HG03439 (cell line): ENCODE measurements around the gene TRAF5.
A peak's percentile ranks its signal among the peaks of the same experiment; 100 is the strongest.
"Not testable (repeated sequence)": the region's sequence is repeated elsewhere in the genome, so short reads cannot be mapped to it uniquely, and the experiment has no call there.

Experiments used
- ATAC-seq: cut with Tn5 transposase; IDR thresholded peaks from one replicate; pipeline ENCODE4 v1.9.1; 2021; ENCODE audit warnings: mild to moderate bottlenecking, moderate library complexity; ENCODE audit not compliant: unreplicated experiment

The TRAF5 gene

GRCh38 chr1:211344152-211344618 lies 17.6 kb downstream of the TRAF5 start:
- ATAC-seq: no peak

GRCh38 chr1:211345719-211346118 lies 19.1 kb downstream of the TRAF5 start:
- no peak for ATAC-seq

- no peak for ATAC-seq
Observed at GRCh38 chr1:211347077-211347844, 20.6 kb downstream of the TRAF5 start.

GRCh38 chr1:211348547-211348946 lies 21.9 kb downstream of the TRAF5 start:
- ATAC-seq: no peak

DNA sequence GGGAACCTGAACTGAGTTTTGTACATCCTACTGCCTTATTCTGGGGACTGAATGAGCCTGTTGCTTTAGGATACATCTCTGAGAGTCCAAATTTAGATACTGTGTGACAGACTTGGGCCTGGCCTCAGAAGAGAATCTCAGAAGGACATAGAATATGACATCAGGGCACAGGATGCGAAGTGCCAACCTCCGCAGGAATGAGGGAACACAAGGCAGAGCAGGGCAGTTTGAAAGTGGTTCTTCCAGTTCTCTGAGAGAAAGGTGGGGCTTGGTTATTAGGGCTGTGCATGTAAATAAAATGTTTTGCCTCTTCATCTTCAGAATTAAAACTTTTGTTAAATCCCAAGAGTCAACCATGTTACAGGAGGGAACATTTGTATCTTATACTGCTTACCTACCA lies 23.1 kb downstream of the TRAF5 start:
- no peak for ATAC-seq

- not testable (repeated sequence) for ATAC-seq
Observed at GRCh38 chr1:211352055-211352454, 25.4 kb downstream of the TRAF5 start.

DNA sequence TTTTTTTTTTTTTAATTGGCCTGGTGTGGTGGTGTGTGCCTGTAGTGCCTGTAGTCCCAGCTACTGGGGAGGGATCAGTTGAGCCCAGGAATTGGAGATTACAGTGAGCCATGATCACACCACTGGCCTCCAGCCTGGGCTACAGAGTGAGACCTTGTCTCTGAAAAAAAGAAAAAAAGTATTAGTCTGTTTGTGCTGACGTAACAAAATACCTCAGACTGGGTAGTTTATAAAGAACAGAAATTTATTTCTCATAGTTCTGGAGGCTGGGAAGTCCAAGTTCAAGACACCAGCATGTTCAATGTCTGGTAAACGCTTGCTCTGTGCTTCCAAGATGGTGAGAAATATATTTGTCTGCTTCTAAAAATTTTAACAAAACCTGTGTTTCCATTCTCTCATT lies 25.8 kb downstream of the TRAF5 start:
- no peak for ATAC-seq

GRCh38 chr1:211352985-211353515 lies 26.4 kb downstream of the TRAF5 start:
- ATAC-seq: peak; percentile 81

- ATAC-seq: no peak
Observed at GRCh38 chr1:211353562-211354212, 27.1 kb downstream of the TRAF5 start.

- ATAC-seq: no peak
Observed at GRCh38 chr1:211355873-211356272, 29.2 kb downstream of the TRAF5 start.

- ATAC-seq: no peak
Observed at GRCh38 chr1:211356723-211357407, 30.2 kb downstream of the TRAF5 start.

DNA sequence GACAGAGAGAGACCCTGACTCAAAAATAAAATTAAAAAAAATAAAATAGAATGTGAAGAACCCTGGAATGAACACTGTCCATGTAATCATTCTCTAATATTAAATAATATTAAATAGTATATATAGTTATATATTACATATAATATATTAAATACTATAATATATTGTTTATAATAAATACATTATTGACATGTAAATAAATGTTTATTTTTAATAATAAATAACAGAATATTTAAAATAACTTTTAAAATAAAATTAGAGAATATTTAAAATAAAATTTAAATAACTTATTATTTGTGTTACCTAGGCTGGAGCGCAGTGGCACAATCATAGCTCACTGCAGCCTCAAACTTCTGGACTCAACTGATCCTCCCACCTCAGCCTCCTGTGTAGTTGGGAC lies 32.1 kb downstream of the TRAF5 start:
- ATAC-seq: no peak

DNA sequence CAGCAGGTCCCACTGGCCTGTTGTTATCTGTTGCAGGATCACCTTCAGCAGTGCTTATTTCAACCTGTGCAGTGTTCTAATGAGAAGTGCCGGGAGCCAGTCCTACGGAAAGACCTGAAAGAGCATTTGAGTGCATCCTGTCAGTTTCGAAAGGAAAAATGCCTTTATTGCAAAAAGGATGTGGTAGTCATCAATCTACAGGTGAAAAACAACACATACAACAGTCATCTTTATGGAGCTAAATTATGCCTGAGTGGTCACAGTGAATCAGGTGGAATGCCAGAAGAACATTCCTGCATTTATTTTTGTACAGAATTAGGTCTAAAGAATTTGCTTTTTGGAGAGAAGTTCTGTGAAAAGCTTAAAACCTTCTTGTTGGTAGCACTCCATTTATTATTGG lies 33.2 kb downstream of the TRAF5 start:
- no peak for ATAC-seq

DNA sequence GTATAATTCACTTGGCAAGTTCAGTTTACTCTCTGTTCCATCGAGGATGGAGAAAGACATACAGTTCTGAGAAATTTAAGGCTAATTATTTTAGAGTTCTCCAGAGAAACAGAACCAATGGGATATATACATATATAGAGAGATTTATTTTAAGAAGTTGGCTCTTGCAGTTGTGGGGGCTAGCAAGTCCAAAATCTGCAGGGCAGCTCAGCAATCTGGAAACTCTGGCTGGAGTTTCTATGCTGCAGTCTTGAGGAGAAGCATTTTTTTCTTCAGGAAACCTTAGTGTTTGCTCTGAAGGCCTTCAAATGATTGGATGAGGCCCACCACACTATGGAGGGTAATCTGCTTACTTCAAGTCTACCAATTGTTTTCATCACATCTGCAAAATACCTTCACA lies 34.6 kb downstream of the TRAF5 start:
- no peak for ATAC-seq

DNA sequence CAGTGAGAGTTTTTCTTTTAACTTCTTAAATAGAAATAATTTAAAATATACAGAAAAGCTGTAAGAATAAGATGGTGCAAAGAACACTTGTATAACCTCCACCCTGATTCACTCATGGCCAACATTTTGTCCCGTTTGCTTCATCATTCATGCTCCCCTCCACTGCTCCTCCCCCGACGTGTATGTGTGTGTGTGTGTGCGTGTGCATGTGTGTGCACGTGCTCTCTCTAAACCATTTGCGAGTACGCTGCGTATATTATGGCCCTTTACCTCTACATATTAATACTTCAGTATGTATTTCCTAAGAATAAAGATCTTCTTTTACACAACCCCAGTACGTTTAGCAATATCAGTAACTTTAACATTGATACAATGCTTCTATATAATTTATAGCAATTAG lies 43.0 kb downstream of the TRAF5 start:
- no peak for ATAC-seq

DNA sequence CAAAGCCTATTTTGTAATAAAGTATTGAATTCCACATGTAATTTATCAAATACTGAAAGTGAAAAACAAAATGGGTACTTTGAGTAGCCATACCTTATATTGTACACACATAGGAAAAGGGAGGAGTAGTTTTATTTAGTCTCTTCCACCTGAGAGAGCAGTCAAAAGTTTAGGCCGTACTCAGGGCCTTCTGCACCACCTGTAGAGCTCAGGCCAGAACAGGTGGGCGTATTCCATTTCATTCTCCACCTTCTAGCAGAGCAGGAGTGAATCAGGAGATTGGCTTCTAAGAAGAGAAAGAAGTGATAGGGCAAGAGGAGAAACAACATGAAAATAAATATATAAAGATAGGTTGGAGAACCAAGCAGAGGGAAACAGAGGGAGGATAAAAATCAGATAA lies 44.0 kb downstream of the TRAF5 start:
- no peak for ATAC-seq

GRCh38 chr1:211371406-211372105 lies 44.9 kb downstream of the TRAF5 start:
- no peak for ATAC-seq

DNA sequence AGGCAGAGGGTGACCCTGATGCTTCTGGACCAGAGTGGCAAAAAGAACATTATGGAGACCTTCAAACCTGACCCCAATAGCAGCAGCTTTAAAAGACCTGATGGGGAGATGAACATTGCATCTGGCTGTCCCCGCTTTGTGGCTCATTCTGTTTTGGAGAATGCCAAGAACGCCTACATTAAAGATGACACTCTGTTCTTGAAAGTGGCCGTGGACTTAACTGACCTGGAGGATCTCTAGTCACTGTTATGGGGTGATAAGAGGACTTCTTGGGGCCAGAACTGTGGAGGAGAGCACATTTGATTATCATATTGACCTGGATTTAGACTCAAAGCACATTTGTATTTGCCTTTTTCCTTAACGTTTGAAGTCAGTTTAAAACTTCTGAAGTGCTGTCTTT lies 45.8 kb downstream of the TRAF5 start:
- ATAC-seq: no peak

GRCh38 chr1:211375146-211375818 lies 48.6 kb downstream of the TRAF5 start:
- ATAC-seq: no peak

GRCh38 chr1:211375949-211376348 lies 49.3 kb downstream of the TRAF5 start:
- ATAC-seq: no peak
